Measurements from ENCODE around the gene TLX2.

DNA sequence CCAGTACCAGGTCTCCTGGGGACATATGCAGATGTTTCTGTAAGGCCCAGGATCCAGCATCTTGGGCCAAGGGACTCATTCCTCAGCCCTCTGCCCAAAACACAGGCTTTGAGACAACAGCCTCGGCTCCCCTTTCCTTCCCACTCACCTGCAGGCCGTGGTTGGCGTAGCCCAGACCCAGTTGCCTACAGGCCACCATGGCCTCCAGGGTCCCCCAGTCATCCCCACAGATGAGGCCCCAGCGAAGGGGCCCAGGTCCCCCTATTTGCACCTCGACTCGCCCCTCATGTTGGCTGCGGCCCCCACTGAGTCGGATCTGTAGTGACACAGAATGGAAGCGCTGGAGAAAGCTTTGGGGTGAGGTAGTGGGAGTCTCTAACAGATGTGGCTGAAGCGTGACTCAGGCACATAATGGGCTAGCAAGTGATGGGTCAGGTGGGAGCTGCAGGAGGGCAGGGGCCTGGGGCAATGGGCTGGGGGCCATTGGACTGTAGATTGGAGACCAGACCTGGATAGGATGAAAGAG, 21.3 kb downstream of the TLX2 start:
- TF ChIP-seq CTCF (IDR thresholded peaks at IDR 0.05; ENCODE audit: insufficient read depth, low read length, poor library complexity, severe bottlenecking): no peak
- TF ChIP-seq EZH2phosphoT487 (conservative IDR thresholded peaks at IDR 0.05; ENCODE audit: low read length): no peak

Data from SU-DHL-6 (cell line).